HG03066 (cell line): ENCODE measurements around the gene ATG4B.
"Not testable (repeated sequence)": the region's sequence is repeated elsewhere in the genome, so short reads cannot be mapped to it uniquely, and the experiment has no call there.

Experiments
- ATAC-seq: cut with Tn5 transposase; IDR thresholded peaks from one replicate; pipeline ENCODE4 v1.9.1; 2021; ENCODE audit warnings: low read depth; ENCODE audit not compliant: unreplicated experiment

ATG4B gene

DNA sequence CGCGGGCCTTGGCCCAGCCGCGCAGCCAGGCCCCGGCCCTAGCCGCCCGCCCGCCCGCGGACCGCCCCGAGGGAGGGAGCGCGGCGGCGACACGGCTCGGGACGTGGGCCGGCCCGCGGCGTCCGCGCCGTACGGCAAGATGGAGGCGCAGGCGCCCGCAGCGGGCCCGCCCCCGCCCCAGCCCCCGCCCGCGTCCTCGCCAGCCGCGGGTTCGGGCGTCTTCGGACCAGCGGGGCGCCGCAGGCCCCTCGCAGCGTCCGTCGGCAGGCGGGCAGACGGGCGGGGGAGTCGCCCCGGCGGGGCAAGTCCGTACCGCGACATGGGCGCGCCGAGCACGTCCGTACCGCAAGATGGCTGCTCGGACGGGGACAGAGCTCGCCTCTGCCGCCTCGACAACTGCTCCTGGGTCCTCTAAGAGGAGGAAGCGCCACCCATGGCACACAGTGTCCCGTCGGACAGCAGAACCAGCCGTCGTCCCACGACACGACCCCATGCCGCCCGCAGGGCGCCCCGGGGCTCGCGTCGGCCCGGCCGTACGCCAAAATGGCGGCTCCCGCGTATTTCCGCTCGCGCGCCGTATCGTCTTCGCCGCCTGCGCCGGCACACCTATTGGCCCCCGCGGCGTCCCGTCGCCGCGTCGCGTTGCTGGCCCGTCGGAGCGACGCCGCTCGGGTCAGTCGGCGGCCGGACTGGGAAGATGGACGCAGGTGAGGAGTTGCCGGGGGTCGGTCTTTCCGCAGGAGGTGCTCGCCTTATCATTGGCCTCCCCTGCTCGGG, at the start of gene ATG4B, which contains the start of gene THAP4:
Gene ATG4B (plus strand): TSS at position 676 of the 777 bp plus-strand sequence. CDS start 22 bp downstream, at position 698.
Gene THAP4 (minus strand): TSS at position 141 of the 777 bp plus-strand sequence. CDS start 141 bp downstream, outside the sequence.
- peak; percentile 54 for ATAC-seq

- ATAC-seq: not testable (repeated sequence)
Measured at GRCh38 chr2:241589863-241590262, 47.6 kb upstream of the ATG4B start.

DNA sequence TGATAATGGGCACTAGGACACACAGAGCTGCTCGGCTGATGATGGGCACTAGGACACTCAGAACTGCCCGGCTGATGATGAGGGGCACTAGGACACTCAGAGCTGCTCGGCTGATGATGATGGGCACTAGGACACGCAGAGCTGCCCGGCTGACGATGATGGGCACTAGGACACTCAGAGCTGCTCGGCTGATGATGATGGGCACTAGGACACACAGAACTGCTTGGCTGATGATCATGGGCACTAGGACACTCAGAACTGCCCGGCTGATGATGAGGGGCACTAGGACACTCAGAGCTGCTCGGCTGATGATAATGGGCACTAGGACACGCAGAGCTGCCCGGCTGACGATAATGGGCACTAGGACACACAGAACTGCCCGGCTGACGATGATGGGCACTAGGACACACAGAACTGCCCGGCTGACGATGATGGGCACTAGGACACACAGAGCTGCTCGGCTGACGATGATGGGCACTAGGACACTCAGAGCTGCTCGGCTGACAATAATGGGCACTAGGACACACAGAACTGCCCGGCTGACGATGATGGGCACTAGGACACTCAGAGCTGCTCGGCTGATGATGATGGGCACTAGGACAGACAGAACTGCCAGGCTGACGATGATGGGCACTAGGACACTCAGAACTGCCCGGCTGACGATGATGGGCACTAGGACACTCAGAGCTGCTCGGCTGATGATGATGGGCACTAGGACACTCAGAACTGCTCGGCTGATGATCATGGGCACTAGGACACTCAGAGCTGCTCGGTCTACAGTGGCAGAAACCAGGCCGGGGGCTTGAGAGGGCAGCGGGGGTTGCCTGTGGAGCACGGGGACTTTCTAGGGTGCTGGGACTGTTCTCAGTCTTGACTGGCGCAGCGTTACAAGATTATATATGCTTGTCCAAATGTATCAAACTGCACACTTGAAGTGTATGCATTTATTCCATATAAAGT, 46.7 kb upstream of the ATG4B start:
- ATAC-seq: not testable (repeated sequence)

GRCh38 chr2:241592126-241592845, 45.2 kb upstream of the ATG4B start:
- ATAC-seq: no peak

- ATAC-seq: no peak
Measured at GRCh38 chr2:241593271-241593670, 44.2 kb upstream of the ATG4B start.

- ATAC-seq: no peak
Measured at GRCh38 chr2:241595600-241596140, 41.8 kb upstream of the ATG4B start.

DNA sequence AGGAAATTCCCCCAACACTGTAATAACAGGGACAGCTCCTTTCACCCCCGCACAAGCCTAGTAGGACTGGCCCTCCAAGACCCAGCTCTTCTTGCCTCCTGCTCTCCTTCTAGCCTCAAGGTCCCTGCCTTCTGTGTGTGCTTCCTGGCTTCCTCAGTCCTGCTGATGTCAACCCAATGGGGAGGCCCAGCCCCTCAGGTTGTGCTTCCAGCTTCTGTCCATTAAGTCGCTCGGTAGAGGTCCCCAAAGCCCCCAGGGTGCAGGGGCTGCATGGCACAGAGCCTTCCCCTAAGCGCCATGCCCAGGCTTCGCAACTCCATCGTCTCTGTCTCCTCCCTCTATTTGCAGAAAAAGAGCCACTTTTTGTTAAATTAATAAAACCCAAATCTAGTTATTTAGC, 39.9 kb upstream of the ATG4B start:
- no peak for ATAC-seq

- ATAC-seq: no peak
Measured at GRCh38 chr2:241598061-241598460, 39.4 kb upstream of the ATG4B start.

DNA sequence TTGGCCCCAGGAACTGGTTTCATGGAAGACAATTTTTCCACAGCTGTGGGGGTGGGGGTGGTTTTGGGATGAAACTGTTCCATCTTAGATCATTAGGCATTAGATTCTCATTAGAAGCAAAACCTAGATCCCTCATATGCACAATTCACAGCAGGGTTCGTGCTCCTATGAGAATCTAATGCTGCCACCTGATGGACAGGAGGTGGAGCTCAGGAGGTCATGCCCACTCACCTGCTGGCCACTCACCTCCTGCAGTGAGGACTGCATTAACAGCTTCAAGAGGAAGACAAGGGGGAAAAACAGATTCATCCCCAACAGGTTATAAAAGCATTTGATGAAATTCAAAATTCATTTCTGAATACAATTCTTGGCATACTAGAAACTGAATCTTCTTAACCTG, 39.0 kb upstream of the ATG4B start:
- no peak for ATAC-seq

DNA sequence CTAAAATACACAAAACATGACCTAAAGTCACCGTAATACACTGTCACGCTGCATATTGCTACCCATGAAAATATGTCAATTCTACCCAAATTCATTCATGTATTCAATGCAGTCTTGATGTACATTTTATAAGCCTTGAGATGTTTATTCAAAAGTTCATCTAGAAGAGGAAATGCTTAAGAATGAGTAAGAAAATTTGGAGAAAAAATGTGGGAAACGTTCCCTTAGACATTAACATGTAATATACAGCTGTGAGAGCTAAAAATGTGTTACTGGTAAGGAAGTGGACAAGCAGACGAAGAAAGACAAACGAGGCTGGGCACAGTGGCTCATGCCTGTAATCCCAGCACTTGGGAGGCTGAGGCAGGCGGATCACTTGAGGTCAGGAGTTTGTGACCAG, 37.9 kb upstream of the ATG4B start:
- no peak for ATAC-seq

- no peak for ATAC-seq
Measured at GRCh38 chr2:241601841-241602240, 35.7 kb upstream of the ATG4B start.

GRCh38 chr2:241602720-241603119, 34.8 kb upstream of the ATG4B start:
- no peak for ATAC-seq

- no peak for ATAC-seq
Measured at GRCh38 chr2:241603686-241604085, 33.8 kb upstream of the ATG4B start.

- ATAC-seq: no peak
Measured at GRCh38 chr2:241606186-241606585, 31.3 kb upstream of the ATG4B start.

- no peak for ATAC-seq
Measured at GRCh38 chr2:241607162-241607885, 30.2 kb upstream of the ATG4B start.

GRCh38 chr2:241608881-241609280, 28.6 kb upstream of the ATG4B start:
- no peak for ATAC-seq

GRCh38 chr2:241609859-241610793, 27.4 kb upstream of the ATG4B start:
- peak; percentile 93 for ATAC-seq

GRCh38 chr2:241611062-241611461, 26.4 kb upstream of the ATG4B start:
- ATAC-seq: no peak
